Measurements from ENCODE around the gene DYNLT5. TPM values are rescaled to one million over a fixed set of nuclear protein-coding genes. Genes with fewer than 3 reads are reported as not detected.
A peak's percentile ranks its signal among the peaks of the same experiment; 100 is the strongest.

The DYNLT5 gene
- total and polyA plus RNA-seq, 4 donors, result 0.55 to 3.1 (median 1.5) TPM

DNA sequence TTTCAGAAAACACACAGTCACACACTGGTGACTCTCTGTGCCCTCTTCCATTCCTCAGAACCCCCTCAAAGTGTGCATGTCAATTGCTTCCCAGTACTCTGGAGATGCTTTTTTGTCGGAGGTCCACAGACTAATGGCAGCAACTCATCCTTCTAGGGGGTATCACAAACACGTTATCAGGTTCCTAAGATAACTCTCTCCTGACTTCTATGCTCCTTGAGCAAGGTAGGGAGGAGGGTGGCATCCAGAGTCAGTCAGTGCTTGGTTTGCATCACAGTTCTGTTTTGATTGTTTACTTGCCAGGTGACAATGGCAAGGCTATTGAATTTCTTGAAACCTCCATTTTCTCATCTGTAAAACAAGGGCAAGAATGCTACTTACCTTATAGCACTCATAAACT is 39.4 kb upstream of the DYNLT5 start:
- DNase-seq (ENCODE audit: low spot score), result no peak
- Histone ChIP-seq H3K4me3 (ENCODE audit: low read depth in 1 of 3, low read length in 3 of 3) (no peak overlapping the region), H3K4me1 (ENCODE audit: control insufficient read depth in 4 of 4, insufficient read depth in 4 of 4, low read length in 3 of 4) (no peaks in the 10 kb centered on the region), H3K27ac (ENCODE audit: low read depth in 1 of 2, low read length in 2 of 2) (no peak overlapping the region), H3K9me3 (ENCODE audit: control insufficient read depth in 4 of 4, low read length in 3 of 4) (no peaks in the 10 kb centered on the region), H3K36me3 (ENCODE audit: control insufficient read depth in 4 of 4, insufficient read depth in 3 of 4, low read depth in 1 of 4, low read length in 3 of 4) (no peaks in the 10 kb centered on the region), H3K27me3 (ENCODE audit: control insufficient read depth in 4 of 4, insufficient read depth in 4 of 4, low read length in 3 of 4) (peaks cover 0 to 2% (median 0%) of the 10 kb centered on the region in 4 donors), H3K9ac (ENCODE audit: low read depth in 1 of 2, low read length in 2 of 2) (no peak overlapping the region)
- 64% methylated on average over 2 of the region's 2 CpGs for WGBS
- TF ChIP-seq NR2F2 (IDR thresholded peaks at IDR 0.05) (no peak), HNF4A (conservative IDR thresholded peaks at IDR 0.05) (no peak), RAD21 (IDR thresholded peaks at IDR 0.05) (no peak), FOXA2 (IDR thresholded peaks at IDR 0.05) (no peak), HNF4G (IDR thresholded peaks at IDR 0.05) (no peak), TAF1 (conservative IDR thresholded peaks at IDR 0.05) (no peak)

GRCh38 chr1:66723985-66724384 is 28.3 kb upstream of the DYNLT5 start:
- Histone ChIP-seq H3K9ac (ENCODE audit: low read depth in 1 of 2, low read length in 2 of 2) (no peak overlapping the region), H3K27me3 (ENCODE audit: control insufficient read depth in 4 of 4, insufficient read depth in 4 of 4, low read length in 3 of 4) (no peaks in the 10 kb centered on the region), H3K4me1 (ENCODE audit: control insufficient read depth in 4 of 4, insufficient read depth in 4 of 4, low read length in 3 of 4) (peaks cover 0 to 7% (median 0%) of the 10 kb centered on the region in 4 donors), H3K36me3 (ENCODE audit: control insufficient read depth in 4 of 4, insufficient read depth in 3 of 4, low read depth in 1 of 4, low read length in 3 of 4) (no peaks in the 10 kb centered on the region), H3K9me3 (ENCODE audit: control insufficient read depth in 4 of 4, low read length in 3 of 4) (no peaks in the 10 kb centered on the region), H3K4me3 (ENCODE audit: low read depth in 1 of 3, low read length in 3 of 3) (no peak overlapping the region), H3K27ac (ENCODE audit: low read depth in 1 of 2, low read length in 2 of 2) (no peak overlapping the region)
- DNase-seq (ENCODE audit: low spot score), result no peak
- no peak for TF ChIP-seq GABPA (IDR thresholded peaks at IDR 0.05 in 1 of 2, conservative IDR thresholded peaks at IDR 0.05 in 1 of 2)
- TF ChIP-seq RAD21 (IDR thresholded peaks at IDR 0.05), result no peak
- no peak for TF ChIP-seq ATF3 (IDR thresholded peaks at IDR 0.05)
- TF ChIP-seq JUND (IDR thresholded peaks at IDR 0.05), result no peak
- no peak for TF ChIP-seq FOXA1 (IDR thresholded peaks at IDR 0.05)

DNA sequence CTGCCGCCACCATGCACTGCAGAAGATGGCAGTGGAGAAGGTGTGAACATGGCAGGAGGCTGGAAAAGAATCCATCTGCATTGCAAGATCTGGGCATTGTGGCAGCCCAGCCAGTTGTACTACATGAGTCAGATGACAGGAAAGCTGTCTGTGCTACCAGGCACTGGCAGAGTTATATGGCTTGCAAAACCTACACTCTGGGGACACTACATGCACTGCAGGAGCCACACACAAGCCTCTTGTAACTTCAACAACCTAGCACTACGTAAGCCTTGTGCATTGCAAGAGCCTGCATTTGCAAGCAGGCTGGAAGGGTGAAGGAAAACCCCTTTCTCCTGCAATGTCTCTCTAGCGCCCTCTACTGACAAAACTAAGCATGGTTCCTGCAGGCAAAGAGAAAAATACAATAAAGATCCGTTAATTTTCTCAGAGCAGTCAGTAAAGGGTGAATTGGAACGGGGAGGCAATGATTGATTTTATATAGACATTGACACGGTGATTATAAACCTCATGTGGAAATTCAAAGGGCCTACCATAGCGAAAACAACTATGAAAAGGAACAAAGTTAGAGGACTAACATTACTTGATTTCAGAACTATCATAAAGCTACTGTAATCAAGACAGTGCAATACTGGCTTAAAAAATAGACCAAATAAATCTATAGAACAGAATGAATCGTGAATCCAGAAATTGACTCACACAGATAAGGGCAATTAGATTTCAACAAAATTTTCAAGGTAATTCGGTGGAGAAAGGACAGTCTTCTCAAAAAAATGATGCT is 26.2 kb upstream of the DYNLT5 start:
- WGBS, result 24% methylated on average over 9 of the region's 9 CpGs
- DNase-seq (ENCODE audit: low spot score), result peak; percentile 55
- no peaks in the 10 kb centered on the region for H3K36me3 ChIP-seq (ENCODE audit: control insufficient read depth in 4 of 4, insufficient read depth in 3 of 4, low read depth in 1 of 4, low read length in 3 of 4)

More for the DNA sequence above, 26.2 kb upstream of the DYNLT5 start:
- Histone ChIP-seq H3K27ac (ENCODE audit: low read depth in 1 of 2, low read length in 2 of 2) (no peak overlapping the region), H3K9ac (ENCODE audit: low read depth in 1 of 2, low read length in 2 of 2) (peak overlapping the region in 1 of 2 donors; percentile 22), H3K27me3 (ENCODE audit: control insufficient read depth in 4 of 4, insufficient read depth in 4 of 4, low read length in 3 of 4) (no peaks in the 10 kb centered on the region), H3K9me3 (ENCODE audit: control insufficient read depth in 4 of 4, low read length in 3 of 4) (no peaks in the 10 kb centered on the region), H3K4me3 (ENCODE audit: low read depth in 1 of 3, low read length in 3 of 3) (no peak overlapping the region), H3K4me1 (ENCODE audit: control insufficient read depth in 4 of 4, insufficient read depth in 4 of 4, low read length in 3 of 4) (peaks cover 0 to 7% (median 0%) of the 10 kb centered on the region in 4 donors)
- TF ChIP-seq EGR1 (IDR thresholded peaks at IDR 0.05; ENCODE audit: low read depth in 2 of 2), result no peak
- TF ChIP-seq RAD21 (IDR thresholded peaks at IDR 0.05), result peak; percentile 79 to 88
- TF ChIP-seq CTCF (IDR thresholded peaks at IDR 0.05; ENCODE audit: low read depth, low read length, missing input control), result peak; percentile 90
- TF ChIP-seq, protein P1, sequence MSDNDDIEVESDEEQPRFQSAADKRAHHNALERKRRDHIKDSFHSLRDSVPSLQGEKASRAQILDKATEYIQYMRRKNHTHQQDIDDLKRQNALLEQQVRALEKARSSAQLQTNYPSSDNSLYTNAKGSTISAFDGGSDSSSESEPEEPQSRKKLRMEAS (IDR thresholded peaks at IDR 0.05), result no peak
- TF ChIP-seq FOXA1 (IDR thresholded peaks at IDR 0.05), result no peak

Measured in liver (tissue), 9 donors.